Parathyroid adenoma (tissue), 2 donors: ENCODE results near the gene EVA1B.

Experiments used
- H2AFZ ChIP-seq: fragments of 300-600 bp; sonication (generic); one replicate; pipeline ENCODE4 v1.7.0; 2017; ENCODE audit warnings: antibody characterized with exemption, mild to moderate bottlenecking
- H3K27ac ChIP-seq: fragments of 300-600 bp; sonication (generic); one replicate; pipeline ENCODE4 v1.7.0; 2017
- H3K27me3 ChIP-seq: fragments of 300-600 bp; sonication (generic); one replicate; pipeline ENCODE4 v1.7.0; 2017; ENCODE audit warnings: low read length; ENCODE audit not compliant: control insufficient read depth, insufficient read depth
- H3K36me3 ChIP-seq: fragments of 300-600 bp; sonication (generic); one replicate; pipeline ENCODE4 v1.7.0; 2017; ENCODE audit warnings: low read length; ENCODE audit not compliant: control insufficient read depth, insufficient read depth
- H3K4me1 ChIP-seq: fragments of 300-600 bp; sonication (generic); one replicate; pipeline ENCODE4 v1.7.0; 2017; ENCODE audit warnings: control low read depth
- H3K4me2 ChIP-seq: fragments of 300-600 bp; sonication (generic); one replicate; pipeline ENCODE4 v1.7.0; 2017; ENCODE audit warnings: low read length
- H3K4me3 ChIP-seq: fragments of 300-600 bp; sonication (generic); one replicate; pipeline ENCODE4 v1.7.0; 2017; ENCODE audit warnings: low read depth, low read length
- H3K79me2 ChIP-seq: fragments of 300-600 bp; sonication (generic); one replicate; pipeline ENCODE4 v1.7.0; 2017; ENCODE audit warnings: control low read depth
- H3K9ac ChIP-seq: fragments of 300-600 bp; sonication (generic); one replicate; pipeline ENCODE4 v1.7.0; 2017; ENCODE audit warnings: mild to moderate bottlenecking
- H3K9me3 ChIP-seq: fragments of 300-600 bp; sonication (generic); one replicate; pipeline ENCODE4 v1.7.0; 2017; ENCODE audit warnings: low read length; ENCODE audit not compliant: control insufficient read depth
- CTCF ChIP-seq: fragments of 300-600 bp; sonication (generic); IDR thresholded peaks from one replicate; pipeline ENCODE4 v1.7.0; 2017; ENCODE audit warnings: antibody characterized with exemption, mild to moderate bottlenecking
- donor health status: primary hyperparathyroidism.

Gene EVA1B

GRCh38 chr1:36328088-36328480, 4.6 kb upstream of the EVA1B start:
- Histone ChIP-seq H3K36me3 (no peaks in the 10 kb centered on the region), H3K9me3 (no peaks in the 10 kb centered on the region), H3K27me3 (no peaks in the 10 kb centered on the region), H3K4me3 (no peak overlapping the region), H3K4me2 (no peak overlapping the region), H3K9ac (no peak overlapping the region), H3K27ac (no peak overlapping the region), H3K79me2 (no peaks in the 10 kb centered on the region), H2AFZ (no peak overlapping the region), H3K4me1 (no peaks in the 10 kb centered on the region)
- no peak for TF ChIP-seq CTCF

GRCh38 chr1:36327421-36328087, 4.1 kb upstream of the EVA1B start:
- Histone ChIP-seq H3K4me2 (no peak overlapping the region), H3K27me3 (no peaks in the 10 kb centered on the region), H3K9ac (no peak overlapping the region), H3K9me3 (no peaks in the 10 kb centered on the region), H2AFZ (no peak overlapping the region), H3K4me3 (no peak overlapping the region), H3K27ac (no peak overlapping the region), H3K36me3 (no peaks in the 10 kb centered on the region), H3K79me2 (no peaks in the 10 kb centered on the region), H3K4me1 (no peaks in the 10 kb centered on the region)
- no peak for TF ChIP-seq CTCF

- Histone ChIP-seq H2AFZ (no peak overlapping the region), H3K27ac (no peak overlapping the region), H3K9me3 (no peaks in the 10 kb centered on the region), H3K27me3 (no peaks in the 10 kb centered on the region), H3K36me3 (no peaks in the 10 kb centered on the region), H3K4me1 (no peaks in the 10 kb centered on the region), H3K9ac (no peak overlapping the region), H3K4me2 (no peak overlapping the region), H3K4me3 (no peak overlapping the region), H3K79me2 (no peaks in the 10 kb centered on the region)
- TF ChIP-seq CTCF = no peak
Measured at GRCh38 chr1:36326499-36326898, 3.1 kb upstream of the EVA1B start.

GRCh38 chr1:36324353-36324703, 883 bp upstream of the EVA1B start:
- Histone ChIP-seq H3K4me1 (no peaks in the 10 kb centered on the region), H2AFZ (no peak overlapping the region), H3K27ac (no peak overlapping the region), H3K27me3 (no peaks in the 10 kb centered on the region), H3K4me3 (no peak overlapping the region), H3K36me3 (no peaks in the 10 kb centered on the region), H3K79me2 (no peaks in the 10 kb centered on the region), H3K9me3 (no peaks in the 10 kb centered on the region), H3K4me2 (no peak overlapping the region), H3K9ac (no peak overlapping the region)
- no peak for TF ChIP-seq CTCF
